Colonic mucosa (tissue), 4 donors: ENCODE measurements around the gene ATP13A2. TPM values are rescaled to one million over a fixed set of nuclear protein-coding genes. Genes with fewer than 3 reads are reported as not detected.
"Not testable (repeated sequence)": the region's sequence is repeated elsewhere in the genome, so short reads cannot be mapped to it uniquely, and the experiment has no call there.

ENCODE experiments used
- DNase-seq: peaks from one replicate; pipeline ENCODE4 v3.0.0-alpha.2; 2020
- H3K27ac ChIP-seq: fragments of 200-600 bp; one replicate; pipeline ENCODE4 v1.8.0; 2021
- H3K27me3 ChIP-seq: fragments of 200-600 bp; one replicate; pipeline ENCODE4 v1.8.0; 2021
- H3K36me3 ChIP-seq: fragments of 200-600 bp; one replicate; pipeline ENCODE4 v1.8.0; 2021
- H3K4me1 ChIP-seq: fragments of 200-600 bp; one replicate; pipeline ENCODE4 v1.8.0; 2021; ENCODE audit warnings: mild to moderate bottlenecking
- H3K4me3 ChIP-seq: fragments of 200-600 bp; one replicate; pipeline ENCODE4 v1.8.0; 2021
- H3K9ac ChIP-seq, 2 donors: one replicate each; pipeline ENCODE4 v1.7.0; 2013; ENCODE audit warnings: control low read depth in 2 of 2, low read depth in 2 of 2, low read length in 2 of 2
- H3K9me3 ChIP-seq: fragments of 200-600 bp; one replicate; pipeline ENCODE4 v1.8.0; 2021
- intact Hi-C: fragments of 100-400 bp; cut with DNase I; formaldehyde crosslinking; loops from one replicate; pipeline ENCODE4 v1.14.1; 2022
- total RNA-seq, 2 donors: library from RNA; stranded (reverse); fragmentation: NEBNext Ultra II Directional in 1 of 2; extraction: Animal tissue kit (Norgen Biotek cat#: 25700) in 1 of 2; gene quantifications; one replicate each; pipeline ENCODE4 v1.2.1, GENCODE V29; 2021
- TF ChIP-seq, protein P1 (sequence below): fragments of 200-600 bp; IDR thresholded peaks from one replicate; pipeline ENCODE4 v1.8.0; 2022; ENCODE audit warnings: antibody characterized with exemption, mild to moderate bottlenecking
- donor health status: healthy.
- donor health status: DM: no; HTN: no; CAD: no.
- donor health status: DM: no; HTN: no; CAD: no.

ATP13A2 gene
- total RNA-seq, 2 donors from 2014 or later: 55.3 to 111 TPM

DNA sequence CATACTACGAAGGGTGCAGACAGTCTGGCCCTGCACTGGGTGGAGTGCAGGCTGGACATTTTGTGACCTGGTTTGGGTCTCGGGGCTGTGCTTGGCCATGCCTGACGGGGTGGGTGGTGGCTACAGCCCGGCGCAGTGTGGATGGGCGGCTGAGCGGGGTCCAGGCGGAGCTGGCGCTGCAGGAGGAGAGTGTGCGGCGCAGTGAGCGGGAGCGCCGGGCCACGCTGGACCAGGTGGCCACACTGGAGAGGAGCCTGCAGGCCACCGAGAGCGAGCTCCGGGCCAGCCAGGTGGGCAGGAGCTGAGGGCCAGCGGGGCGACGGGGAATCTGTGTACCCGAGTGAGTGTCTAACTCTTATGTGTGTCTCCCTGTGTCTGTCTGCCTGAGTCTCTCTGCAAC, 45.4 kb downstream of the ATP13A2 start:
- H3K4me3 ChIP-seq: no peak overlapping the region
- H3K27me3 ChIP-seq: no peaks in the 10 kb centered on the region
- no peak for DNase-seq
- no peaks in the 10 kb centered on the region for H3K36me3 ChIP-seq
- no peak overlapping the region for H3K9ac ChIP-seq
- H3K4me1 ChIP-seq: no peaks in the 10 kb centered on the region
- no peak overlapping the region for H3K27ac ChIP-seq
- H3K9me3 ChIP-seq: no peaks in the 10 kb centered on the region
- intact Hi-C loops: no loop called here
- TF ChIP-seq, protein P1, sequence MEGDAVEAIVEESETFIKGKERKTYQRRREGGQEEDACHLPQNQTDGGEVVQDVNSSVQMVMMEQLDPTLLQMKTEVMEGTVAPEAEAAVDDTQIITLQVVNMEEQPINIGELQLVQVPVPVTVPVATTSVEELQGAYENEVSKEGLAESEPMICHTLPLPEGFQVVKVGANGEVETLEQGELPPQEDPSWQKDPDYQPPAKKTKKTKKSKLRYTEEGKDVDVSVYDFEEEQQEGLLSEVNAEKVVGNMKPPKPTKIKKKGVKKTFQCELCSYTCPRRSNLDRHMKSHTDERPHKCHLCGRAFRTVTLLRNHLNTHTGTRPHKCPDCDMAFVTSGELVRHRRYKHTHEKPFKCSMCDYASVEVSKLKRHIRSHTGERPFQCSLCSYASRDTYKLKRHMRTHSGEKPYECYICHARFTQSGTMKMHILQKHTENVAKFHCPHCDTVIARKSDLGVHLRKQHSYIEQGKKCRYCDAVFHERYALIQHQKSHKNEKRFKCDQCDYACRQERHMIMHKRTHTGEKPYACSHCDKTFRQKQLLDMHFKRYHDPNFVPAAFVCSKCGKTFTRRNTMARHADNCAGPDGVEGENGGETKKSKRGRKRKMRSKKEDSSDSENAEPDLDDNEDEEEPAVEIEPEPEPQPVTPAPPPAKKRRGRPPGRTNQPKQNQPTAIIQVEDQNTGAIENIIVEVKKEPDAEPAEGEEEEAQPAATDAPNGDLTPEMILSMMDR: no peak

DNA sequence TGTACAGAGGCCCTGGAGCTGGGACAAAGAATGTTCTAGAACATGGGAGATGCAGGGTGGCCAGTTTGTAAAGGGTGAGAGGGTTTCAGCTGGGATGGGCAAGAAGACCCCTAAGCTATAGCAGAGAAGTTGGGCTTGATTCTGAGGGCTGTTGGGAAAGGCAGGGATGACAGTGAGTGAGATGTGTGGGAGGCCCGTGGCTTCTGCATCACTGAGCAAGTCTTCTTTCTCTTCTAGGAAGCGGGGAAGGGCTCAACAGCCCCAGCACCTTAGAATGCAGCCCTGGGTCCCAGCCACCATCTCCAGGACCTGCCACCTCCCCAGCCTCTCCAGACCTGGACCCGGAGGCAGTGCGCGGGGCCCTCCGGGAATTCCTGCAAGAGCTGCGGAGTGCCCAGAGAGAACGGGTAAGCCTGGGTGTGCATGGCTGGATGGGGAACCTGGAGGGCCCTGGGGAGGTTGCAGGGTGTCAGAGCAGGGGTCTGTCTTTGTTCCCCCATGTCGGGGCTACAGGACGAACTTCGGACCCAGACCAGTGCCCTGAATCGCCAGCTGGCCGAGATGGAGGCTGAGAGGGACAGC, 46.2 kb downstream of the ATP13A2 start:
- TF ChIP-seq, protein P1: no peak
- Histone ChIP-seq H3K4me1 (no peaks in the 10 kb centered on the region), H3K27ac (no peak overlapping the region), H3K27me3 (no peaks in the 10 kb centered on the region), H3K4me3 (no peak overlapping the region), H3K9ac (no peak overlapping the region), H3K36me3 (no peaks in the 10 kb centered on the region), H3K9me3 (no peaks in the 10 kb centered on the region)
- intact Hi-C loops: no loop called here
- no peak for DNase-seq

DNA sequence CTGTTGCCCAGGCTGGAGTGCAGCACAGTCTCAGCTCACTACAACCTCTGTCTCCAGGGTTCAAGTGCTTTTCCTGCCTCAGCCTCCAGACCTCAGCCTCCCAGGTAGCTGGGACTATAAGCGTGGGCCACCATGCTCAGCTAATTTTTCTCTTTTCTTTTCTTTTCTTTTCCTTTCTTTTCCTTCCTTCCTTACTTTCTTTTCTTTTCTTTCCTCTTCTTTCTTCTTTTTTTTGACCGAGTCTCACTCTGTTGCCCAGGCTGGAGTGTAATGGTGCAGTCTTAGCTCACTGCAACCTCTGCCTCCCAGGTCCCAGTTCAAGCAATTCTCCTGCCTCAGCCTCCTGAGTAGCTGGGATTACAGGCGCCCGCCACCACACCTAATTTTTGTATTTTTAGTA, 47.6 kb downstream of the ATP13A2 start:
- H3K27me3 ChIP-seq, H3K4me3 ChIP-seq, DNase-seq, H3K27ac ChIP-seq, H3K9ac ChIP-seq, H3K9me3 ChIP-seq, intact Hi-C loops, H3K4me1 ChIP-seq, H3K36me3 ChIP-seq: not testable (repeated sequence)

DNA sequence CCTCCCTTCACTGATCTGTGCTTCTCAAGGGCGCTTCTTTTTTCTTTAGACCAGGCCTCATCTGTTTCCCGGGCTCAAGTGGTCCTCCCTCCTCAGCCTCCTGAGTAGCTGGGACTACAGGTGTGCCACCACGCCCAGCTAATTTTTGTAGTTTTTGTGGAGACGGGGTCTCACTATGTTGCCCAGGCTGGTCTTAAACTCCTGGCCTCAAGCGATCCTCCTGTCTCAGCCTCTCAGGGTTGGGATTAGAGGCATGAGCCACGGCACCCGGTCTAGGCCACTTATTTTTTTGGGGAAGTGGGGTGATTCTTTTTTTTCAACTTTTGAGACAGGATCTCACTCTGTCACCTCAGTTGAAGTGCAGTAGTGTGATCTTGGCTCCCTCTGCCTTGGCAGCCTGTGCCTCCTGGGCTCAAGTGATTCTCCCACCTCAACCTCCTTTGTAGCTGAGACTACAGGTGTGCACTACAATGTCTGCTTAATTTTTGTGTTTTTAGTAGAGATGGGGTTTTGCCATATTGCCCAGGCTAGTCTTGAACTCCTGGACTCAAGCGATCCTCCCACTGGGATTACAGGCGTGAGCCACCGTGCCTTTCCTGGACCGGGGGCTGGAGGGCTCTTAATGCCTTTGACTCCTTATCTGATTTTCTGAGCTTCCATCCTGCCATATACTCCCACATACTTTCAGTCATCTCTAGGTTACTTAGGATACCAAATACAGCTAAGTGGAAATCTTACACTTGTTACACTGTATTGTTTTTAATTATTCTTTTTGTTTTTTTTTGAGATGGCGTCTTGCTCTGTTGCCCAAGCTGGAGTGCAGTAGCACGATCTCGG, 50.2 kb downstream of the ATP13A2 start:
- H3K4me3 ChIP-seq: peak overlapping the region; percentile 40
- no peaks in the 10 kb centered on the region for H3K4me1 ChIP-seq
- DNase-seq: no peak
- peak overlapping the region in 1 of 2 donors; percentile 74 for H3K9ac ChIP-seq
- H3K27ac ChIP-seq: no peak overlapping the region
- H3K9me3 ChIP-seq: no peaks in the 10 kb centered on the region
- TF ChIP-seq, protein P1: no peak
- intact Hi-C loops: no loop called here
- no peaks in the 10 kb centered on the region for H3K27me3 ChIP-seq
- H3K36me3 ChIP-seq: no peaks in the 10 kb centered on the region

DNA sequence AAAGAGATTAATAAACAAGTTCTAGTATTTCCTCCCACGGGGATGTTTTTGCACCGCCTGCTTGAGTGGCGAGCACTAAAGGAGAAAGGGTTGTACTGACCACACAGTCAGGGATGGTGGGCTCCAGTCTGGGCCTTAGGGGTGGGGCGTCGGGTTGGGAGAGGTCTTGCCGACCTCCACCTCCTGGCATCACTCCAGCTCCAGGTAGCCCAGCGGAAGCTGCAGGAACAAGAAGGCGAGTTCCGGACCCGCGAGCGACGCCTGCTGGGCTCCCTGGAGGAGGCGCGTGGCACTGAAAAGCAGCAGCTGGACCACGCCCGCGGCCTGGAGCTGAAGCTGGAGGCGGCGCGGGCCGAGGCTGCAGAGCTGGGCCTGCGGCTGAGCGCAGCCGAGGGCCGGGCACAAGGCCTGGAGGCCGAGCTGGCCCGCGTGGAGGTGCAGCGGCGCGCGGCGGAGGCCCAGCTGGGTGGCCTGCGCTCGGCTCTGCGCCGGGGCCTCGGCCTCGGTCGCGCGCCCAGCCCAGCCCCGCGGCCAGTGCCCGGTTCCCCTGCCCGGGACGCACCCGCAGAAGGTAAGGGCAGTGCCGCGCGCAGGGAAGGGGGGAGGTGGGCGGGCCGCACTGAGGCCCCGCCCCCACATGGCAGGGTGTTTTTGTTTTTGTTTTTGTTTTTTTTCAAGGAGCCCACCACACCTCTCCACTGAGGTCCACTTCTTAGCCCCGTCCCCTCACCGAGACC, 51.0 kb downstream of the ATP13A2 start:
- H3K4me3 ChIP-seq: peak overlapping the region; percentile 40
- TF ChIP-seq, protein P1: peak; percentile 58
- no peak overlapping the region for H3K27ac ChIP-seq
- H3K9me3 ChIP-seq: no peaks in the 10 kb centered on the region
- peak; percentile 94 for DNase-seq
- H3K4me1 ChIP-seq: no peaks in the 10 kb centered on the region
- no peaks in the 10 kb centered on the region for H3K36me3 ChIP-seq
- intact Hi-C loops: no loop called here
- no peaks in the 10 kb centered on the region for H3K27me3 ChIP-seq
- peak overlapping the region; percentile 63 to 74 for H3K9ac ChIP-seq
